ENCODE results near the gene INPP5A. TPM values are rescaled to one million over a fixed set of nuclear protein-coding genes. Genes with fewer than 3 reads are reported as not detected.

Gene INPP5A
- total and polyA plus RNA-seq, 2 of the 13 experiments (the other 11 are each of a cell fraction or from before 2014, with no cell fraction given), result 17.5 to 37.9 TPM

DNA sequence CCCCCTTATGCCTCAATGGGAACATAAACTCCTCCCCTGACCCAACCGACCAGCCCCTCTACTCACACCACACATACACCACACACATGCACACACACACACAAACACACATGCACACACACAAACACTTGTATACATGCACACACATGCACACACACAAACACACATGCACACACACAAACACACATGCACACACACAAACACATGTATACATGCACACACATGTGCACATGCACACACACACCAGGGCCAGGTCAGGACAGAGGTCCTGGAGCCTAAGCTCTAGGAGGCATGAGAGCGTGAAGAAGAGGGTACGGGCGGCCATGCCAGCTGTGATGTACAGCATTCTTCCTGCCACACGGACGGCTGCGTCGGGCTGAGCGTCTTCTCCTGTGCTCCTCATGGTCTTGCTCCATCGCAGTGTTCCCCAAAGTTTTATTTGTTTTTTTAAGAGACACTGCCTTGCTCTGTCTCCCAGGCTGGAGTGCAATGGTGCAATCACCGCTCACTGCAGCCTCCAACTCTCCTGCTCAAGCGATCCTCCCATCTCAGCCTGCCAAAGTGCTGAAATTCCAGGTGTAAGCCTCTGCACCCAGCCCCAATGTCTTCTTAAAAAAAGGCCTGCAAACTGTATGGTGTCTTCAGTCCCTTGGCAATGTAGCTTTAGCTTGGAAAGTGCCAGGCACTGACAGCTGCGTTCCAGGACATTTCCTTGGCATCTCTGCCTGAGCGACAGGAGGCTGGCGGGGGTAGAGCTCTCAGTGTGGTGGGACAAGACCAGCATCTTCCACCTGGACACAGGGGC is 38.8 kb upstream of the INPP5A start:
- no peak for DNase-seq (ENCODE audit: low spot score)
- H3K9ac ChIP-seq (ENCODE audit: insufficient read depth, low read depth, low read length), result no peak overlapping the region
- H3K79me2 ChIP-seq (ENCODE audit: insufficient read depth, low read length), result no peaks in the 10 kb centered on the region
- TF ChIP-seq, protein P1, sequence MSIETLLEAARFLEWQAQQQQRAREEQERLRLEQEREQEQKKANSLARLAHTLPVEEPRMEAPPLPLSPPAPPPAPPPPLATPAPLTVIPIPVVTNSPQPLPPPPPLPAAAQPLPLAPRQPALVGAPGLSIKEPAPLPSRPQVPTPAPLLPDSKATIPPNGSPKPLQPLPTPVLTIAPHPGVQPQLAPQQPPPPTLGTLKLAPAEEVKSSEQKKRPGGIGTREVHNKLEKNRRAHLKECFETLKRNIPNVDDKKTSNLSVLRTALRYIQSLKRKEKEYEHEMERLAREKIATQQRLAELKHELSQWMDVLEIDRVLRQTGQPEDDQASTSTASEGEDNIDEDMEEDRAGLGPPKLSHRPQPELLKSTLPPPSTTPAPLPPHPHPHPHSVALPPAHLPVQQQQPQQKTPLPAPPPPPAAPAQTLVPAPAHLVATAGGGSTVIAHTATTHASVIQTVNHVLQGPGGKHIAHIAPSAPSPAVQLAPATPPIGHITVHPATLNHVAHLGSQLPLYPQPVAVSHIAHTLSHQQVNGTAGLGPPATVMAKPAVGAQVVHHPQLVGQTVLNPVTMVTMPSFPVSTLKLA (IDR thresholded peaks at IDR 0.05), result peak; percentile 98
- TF ChIP-seq TEAD2 (CRISPR knock-in tag; IDR thresholded peaks at IDR 0.05), result no peak
- intact Hi-C loops (cut with micrococcal nuclease; ENCODE audit: unreplicated experiment), result no loop called here
- no peak for FAIRE-seq
- in situ Hi-C loops (cut with HindIII; ENCODE audit: extremely low pct_ligation_motif_present, low pct_unique_long_range_greater_than_20kb), result no loop called here
- no peak overlapping the region for H3K27ac ChIP-seq (ENCODE audit: extremely low read length, insufficient read depth, low read length)
- CTCF ChIA-PET (ENCODE audit: low intra/inter-chr PET ratio, low total read pairs), result no interaction called here
- no peak overlapping the region for H3K4me2 ChIP-seq (ENCODE audit: low read depth, low read length)
- H3K9me3 ChIP-seq (ENCODE audit: low read length), result no peaks in the 10 kb centered on the region
- H3K4me3 ChIP-seq (replicated peaks in 1 of 3; ENCODE audit: insufficient read depth in 1 of 3, low read depth in 2 of 3, low read length in 3 of 3), result no peak overlapping the region
- no peaks in the 10 kb centered on the region for H3K4me1 ChIP-seq (ENCODE audit: insufficient read depth, low read length)
- H3K36me3 ChIP-seq (replicated peaks in 1 of 2; ENCODE audit: control insufficient read depth in 1 of 2, insufficient read depth in 2 of 2, low read length in 2 of 2), result no peaks in the 10 kb centered on the region
- ATAC-seq, result no peak
- POLR2A ChIA-PET, result interaction anchor here (0.9 kb wide), 1 partner anchor 19 kb away, joined by 3 read pairs; no protein-coding TSS in a partner anchor
- H3K27me3 ChIP-seq (ENCODE audit: control insufficient read depth in 1 of 2, insufficient read depth in 2 of 2, low read length in 2 of 2), result peaks cover 12 to 78% of the 10 kb centered on the region in 2 experiments; a peak in 3 of 5 replicates
- 31% methylated on average over 14 of the region's 15 CpGs for WGBS (ENCODE audit: low lambda C conversion rate)
- no peak overlapping the region for H2AFZ ChIP-seq (ENCODE audit: low read length)
- H4K20me1 ChIP-seq (ENCODE audit: insufficient read depth, low read length), result no peaks in the 10 kb centered on the region
- BruUV-seq (replicated peaks), result no TSS peak

DNA sequence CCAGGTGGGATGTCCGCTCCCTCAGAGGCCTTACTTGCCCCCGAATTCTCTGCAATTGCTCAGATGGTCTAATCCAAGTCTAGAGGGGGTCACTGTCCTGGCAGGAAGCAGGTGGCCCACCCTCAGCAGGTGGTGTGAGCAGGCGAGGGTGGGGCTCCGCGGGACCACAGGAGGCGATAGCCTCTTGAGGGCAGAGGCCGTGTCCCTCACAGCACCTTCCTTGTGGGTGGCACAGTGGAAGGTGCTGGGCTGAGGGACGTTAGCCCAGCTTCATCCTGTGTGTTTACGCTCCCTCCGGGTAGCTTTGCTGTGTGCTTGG is 38.3 kb upstream of the INPP5A start:
- Histone ChIP-seq H3K27me3 (ENCODE audit: control insufficient read depth in 1 of 2, insufficient read depth in 2 of 2, low read length in 2 of 2) (peaks cover 12 to 79% of the 10 kb centered on the region in 2 experiments; a peak in 3 of 5 replicates), H3K4me1 (ENCODE audit: insufficient read depth, low read length) (no peaks in the 10 kb centered on the region), H2AFZ (ENCODE audit: low read length) (no peak overlapping the region), H3K4me2 (ENCODE audit: low read depth, low read length) (no peak overlapping the region), H3K79me2 (ENCODE audit: insufficient read depth, low read length) (no peaks in the 10 kb centered on the region), H4K20me1 (ENCODE audit: insufficient read depth, low read length) (no peaks in the 10 kb centered on the region), H3K27ac (ENCODE audit: extremely low read length, insufficient read depth, low read length) (no peak overlapping the region), H3K9me3 (ENCODE audit: low read length) (no peaks in the 10 kb centered on the region), H3K4me3 (replicated peaks in 1 of 3; ENCODE audit: insufficient read depth in 1 of 3, low read depth in 2 of 3, low read length in 3 of 3) (no peak overlapping the region), H3K9ac (ENCODE audit: insufficient read depth, low read depth, low read length) (no peak overlapping the region), H3K36me3 (replicated peaks in 1 of 2; ENCODE audit: control insufficient read depth in 1 of 2, insufficient read depth in 2 of 2, low read length in 2 of 2) (no peaks in the 10 kb centered on the region)
- CTCF ChIA-PET (ENCODE audit: low intra/inter-chr PET ratio, low total read pairs), result no interaction called here
- BruUV-seq (replicated peaks), result no TSS peak
- POLR2A ChIA-PET, result interaction anchor here (0.9 kb wide), 1 partner anchor 19 kb away, joined by 3 read pairs; no protein-coding TSS in a partner anchor
- no peak for ATAC-seq
- intact Hi-C loops (cut with micrococcal nuclease; ENCODE audit: unreplicated experiment) (no loop called here), in situ Hi-C loops (cut with HindIII; ENCODE audit: extremely low pct_ligation_motif_present, low pct_unique_long_range_greater_than_20kb) (no loop called here)
- 100% methylated on average over 2 of the region's 10 CpGs for WGBS (ENCODE audit: low lambda C conversion rate)
- TF ChIP-seq, protein P2, sequence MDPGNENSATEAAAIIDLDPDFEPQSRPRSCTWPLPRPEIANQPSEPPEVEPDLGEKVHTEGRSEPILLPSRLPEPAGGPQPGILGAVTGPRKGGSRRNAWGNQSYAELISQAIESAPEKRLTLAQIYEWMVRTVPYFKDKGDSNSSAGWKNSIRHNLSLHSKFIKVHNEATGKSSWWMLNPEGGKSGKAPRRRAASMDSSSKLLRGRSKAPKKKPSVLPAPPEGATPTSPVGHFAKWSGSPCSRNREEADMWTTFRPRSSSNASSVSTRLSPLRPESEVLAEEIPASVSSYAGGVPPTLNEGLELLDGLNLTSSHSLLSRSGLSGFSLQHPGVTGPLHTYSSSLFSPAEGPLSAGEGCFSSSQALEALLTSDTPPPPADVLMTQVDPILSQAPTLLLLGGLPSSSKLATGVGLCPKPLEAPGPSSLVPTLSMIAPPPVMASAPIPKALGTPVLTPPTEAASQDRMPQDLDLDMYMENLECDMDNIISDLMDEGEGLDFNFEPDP (CRISPR knock-in tag; conservative IDR thresholded peaks at IDR 0.05), result 0 out of 2 replicates have a peak, but pooled peaks have one; percentile 20
- no peak for TF ChIP-seq ZNF589 (CRISPR knock-in tag; conservative IDR thresholded peaks at IDR 0.05)
- DNase-seq (ENCODE audit: low spot score), result no peak
- no peak for FAIRE-seq

Measured in HepG2 (cell line).